Activated CD4-positive, alpha-beta T cell treated with anti-CD3 and anti-CD28 coated beads, Interleukin-2, Interleukin-4, amounts not matched to agents 100 ng/mL and 50 ng/mL, durations not matched to agents 16 hours and 8 hours (primary cell): ENCODE results near the gene SELENOP.

Source experiments
- DNase-seq: peaks from one replicate; pipeline ENCODE4 v3.0.0-alpha.2; 2020; ENCODE audit warnings: low spot score

The SELENOP gene

DNA sequence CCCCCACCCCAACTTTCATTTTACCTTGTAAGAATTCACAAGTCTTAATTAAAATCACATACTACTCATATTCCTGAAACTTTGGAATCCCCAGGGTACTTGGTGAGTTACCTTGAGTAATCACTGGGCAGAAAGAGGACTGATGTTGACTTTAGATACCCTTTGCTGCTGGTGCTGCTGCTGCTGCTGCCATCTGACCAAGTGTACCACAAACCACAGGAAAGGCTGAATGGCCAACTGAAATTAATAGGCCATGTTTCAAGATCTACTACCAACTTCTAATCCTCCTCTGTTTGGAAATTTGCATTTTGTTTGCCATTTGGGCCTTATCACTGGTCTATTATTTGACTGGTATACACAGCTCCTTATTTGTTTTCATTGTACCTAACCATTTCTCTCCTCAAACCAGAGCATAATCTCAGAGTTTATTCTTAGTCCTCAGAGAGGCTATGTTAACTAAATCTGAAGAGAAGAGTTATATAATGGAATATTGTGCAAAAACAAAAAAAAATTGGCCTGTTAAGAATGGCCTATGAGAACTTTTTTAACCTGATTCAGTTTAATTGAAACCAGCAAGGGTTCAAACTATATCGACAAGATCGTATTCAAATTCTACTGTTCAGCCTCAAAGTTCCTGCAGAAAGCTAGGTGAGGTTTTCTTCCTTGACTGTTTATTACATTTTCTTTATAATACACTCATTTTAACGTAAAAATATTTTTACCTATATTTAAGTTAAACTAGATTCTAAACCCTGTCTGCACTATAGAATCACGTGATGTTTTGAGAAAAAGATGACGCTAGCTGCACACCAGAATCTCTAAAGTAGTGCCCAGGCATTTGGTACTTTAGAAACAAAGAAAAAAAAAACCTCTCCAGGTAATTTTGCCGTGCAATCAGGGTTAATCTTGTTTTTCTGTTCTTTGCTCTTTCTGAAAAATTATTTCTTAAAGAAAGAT, 13.1 kb downstream of the SELENOP start:
- no peak for DNase-seq

GRCh38 chr5:42791151-42791550, 20.5 kb downstream of the SELENOP start:
- no peak for DNase-seq

GRCh38 chr5:42787845-42788244, 23.8 kb downstream of the SELENOP start:
- DNase-seq: no peak

DNA sequence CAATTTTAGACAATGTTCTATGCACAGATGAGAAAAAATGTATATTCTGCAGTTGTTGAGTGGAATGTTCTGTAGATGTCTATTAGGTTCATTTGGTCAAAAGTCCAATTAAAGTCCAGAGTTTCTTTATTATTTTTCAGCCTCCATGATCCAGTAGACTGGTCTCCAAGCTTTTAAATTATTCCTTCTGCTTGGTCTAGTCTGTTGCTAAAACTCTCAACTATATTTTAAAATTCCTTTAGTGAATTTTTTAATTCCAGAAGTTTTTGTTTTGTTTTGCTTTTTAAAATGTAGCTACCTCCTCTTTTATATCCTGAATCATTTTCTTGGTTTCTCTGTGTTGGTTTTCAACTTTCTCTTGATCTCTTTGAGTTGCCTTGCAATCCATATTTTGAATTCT, 24.6 kb downstream of the SELENOP start:
- no peak for DNase-seq

- DNase-seq: no peak
Measured at GRCh38 chr5:42785756-42786155, 25.9 kb downstream of the SELENOP start.

- DNase-seq: no peak
Measured at GRCh38 chr5:42784132-42784531, 27.6 kb downstream of the SELENOP start.

GRCh38 chr5:42781584-42781983, 30.1 kb downstream of the SELENOP start:
- DNase-seq: no peak

- no peak for DNase-seq
Measured at GRCh38 chr5:42779083-42779482, 32.6 kb downstream of the SELENOP start.

- DNase-seq: no peak
Measured at GRCh38 chr5:42772265-42772993, 39.3 kb downstream of the SELENOP start.

DNA sequence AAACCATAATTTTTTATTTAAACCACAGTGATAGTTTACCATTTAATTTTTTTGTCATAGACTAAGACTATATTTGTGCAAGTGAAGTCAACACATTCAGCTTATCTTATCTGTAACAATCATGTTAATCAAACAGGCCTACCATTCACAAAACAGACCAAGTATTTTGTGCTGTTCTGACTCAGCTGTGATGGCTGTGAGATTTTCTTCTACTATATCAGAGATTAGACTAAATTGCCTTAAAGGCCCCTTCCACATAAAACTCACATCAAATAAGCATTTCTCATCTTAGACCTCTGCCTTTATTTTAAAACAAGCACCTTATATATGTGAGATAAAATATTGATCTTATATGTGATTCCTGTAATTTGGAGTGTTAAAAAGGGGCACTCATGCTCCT, 41.7 kb downstream of the SELENOP start:
- DNase-seq: no peak

DNA sequence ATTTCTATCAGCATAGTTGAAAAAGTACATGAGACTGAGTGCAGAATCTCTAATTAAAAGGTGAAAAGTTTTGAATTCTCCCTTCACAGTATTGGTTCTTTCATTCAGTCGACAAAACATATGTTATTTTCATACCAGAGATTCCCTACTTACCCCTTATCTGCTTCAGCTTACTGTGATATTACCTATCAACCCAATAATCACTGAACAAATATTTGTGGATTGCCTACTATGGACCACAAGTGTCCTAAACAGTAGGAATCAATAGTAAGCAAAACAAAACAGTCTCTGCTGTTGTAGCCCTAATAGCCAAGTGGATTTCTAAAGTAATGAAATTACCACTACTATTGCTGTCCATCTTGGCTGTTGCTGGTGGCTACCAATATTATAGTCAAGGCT, 43.6 kb downstream of the SELENOP start:
- no peak for DNase-seq

GRCh38 chr5:42767491-42768105, 44.1 kb downstream of the SELENOP start:
- DNase-seq: peak; percentile 24

DNA sequence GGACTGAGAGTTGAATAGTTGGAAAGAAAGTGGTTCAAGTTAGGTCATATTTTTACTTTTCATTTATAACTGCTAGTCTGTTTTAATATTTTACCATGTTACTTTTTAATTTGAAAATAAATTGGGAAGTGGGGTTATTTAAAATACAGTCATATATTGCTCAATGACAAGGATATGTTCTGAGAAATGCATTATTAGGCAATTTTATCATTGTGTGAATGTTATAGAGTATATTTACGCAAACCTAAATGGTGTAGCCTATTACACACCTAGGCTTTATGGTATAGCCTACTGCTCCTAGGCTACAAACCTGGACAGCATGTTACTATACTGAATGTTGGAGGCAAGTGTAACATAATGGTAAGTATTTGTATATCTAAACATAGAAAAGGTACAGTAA, 49.9 kb downstream of the SELENOP start:
- DNase-seq: no peak

GRCh38 chr5:42760426-42760825, 51.3 kb downstream of the SELENOP start:
- no peak for DNase-seq

GRCh38 chr5:42759456-42759855, 52.2 kb downstream of the SELENOP start:
- no peak for DNase-seq

DNA sequence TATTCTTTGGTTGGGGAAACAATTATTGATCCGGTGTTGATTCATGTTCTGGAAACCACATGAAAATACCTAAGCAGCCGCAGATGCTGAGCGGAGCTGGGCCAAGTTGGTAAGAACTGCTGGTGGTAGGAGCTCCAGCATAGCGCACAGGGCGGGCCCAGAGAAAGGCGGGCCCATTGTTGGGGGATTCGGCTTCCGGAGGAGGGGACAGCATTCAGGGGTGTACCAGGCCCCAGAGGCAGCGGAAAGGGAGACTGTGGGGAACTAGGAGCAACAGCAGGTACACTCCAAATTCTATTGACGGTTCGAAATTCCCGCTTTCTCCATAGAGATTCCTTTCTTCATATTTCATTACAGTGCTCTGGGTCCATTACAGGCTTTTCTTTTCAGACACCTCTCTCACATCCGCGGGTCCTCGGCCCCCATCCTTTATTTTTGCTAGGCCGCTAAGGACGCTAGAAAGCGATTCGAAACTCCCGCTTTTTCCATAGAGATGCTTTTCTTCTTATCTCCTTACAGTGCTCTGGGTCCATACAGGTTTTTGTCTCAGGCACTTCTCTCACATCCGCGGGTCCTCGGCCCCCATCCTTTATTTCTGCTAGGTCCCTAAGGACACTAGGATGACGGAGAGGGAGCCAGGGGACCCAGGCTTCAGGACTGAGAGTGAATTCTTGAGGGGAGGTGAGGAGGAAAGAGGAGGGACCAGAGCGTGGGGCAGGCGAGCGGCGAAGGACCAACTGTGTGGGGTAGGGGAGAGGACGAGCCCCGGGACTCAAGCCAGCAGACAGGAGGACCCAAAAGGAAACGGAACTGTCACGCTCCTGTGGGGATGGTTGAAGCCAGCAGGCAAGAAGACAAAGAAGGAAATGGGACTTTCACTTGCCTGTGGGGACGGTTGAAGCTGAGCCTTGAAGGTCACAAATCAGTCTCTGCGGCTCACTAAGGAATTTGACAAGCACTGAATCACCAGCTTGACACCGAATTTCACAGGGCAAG, 54.8 kb downstream of the SELENOP start, which contains the start of gene CCDC152:
Gene CCDC152 (plus strand): TSS at position 213 of the 996 bp plus-strand sequence. CDS start 2,304 bp downstream, outside the sequence.
- DNase-seq: peak; percentile 48

GRCh38 chr5:42753099-42753498, 58.6 kb downstream of the SELENOP start:
- DNase-seq: no peak

GRCh38 chr5:42751044-42751443, 60.6 kb downstream of the SELENOP start:
- no peak for DNase-seq

DNA sequence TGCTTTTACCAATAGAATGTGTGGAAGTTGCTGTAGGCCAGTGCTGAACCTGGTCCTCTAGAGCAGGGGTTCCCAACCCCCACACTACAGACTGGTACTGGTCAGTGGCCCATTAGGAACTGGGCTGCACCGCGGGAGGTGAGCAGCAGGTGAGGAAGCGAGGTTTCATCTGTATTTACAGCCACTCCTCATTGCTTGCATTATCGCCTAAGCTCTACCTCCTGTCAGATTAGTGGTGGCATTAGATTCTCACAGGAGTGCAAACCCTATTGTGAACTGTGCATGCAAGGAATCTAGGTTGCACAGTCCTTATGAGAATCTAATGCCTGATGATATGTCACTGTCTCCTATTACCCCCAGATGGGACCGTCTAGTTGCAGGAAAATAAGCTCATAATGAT, 61.2 kb downstream of the SELENOP start:
- no peak for DNase-seq
